Raji (cell line): ENCODE results near the gene WNT10A.

Experiments
- POLR2A ChIP-seq: IDR thresholded peaks from 2 replicates; pipeline ENCODE4 v1.6.1; 2011; ENCODE audit warnings: low read depth, low read length, control low read depth; ENCODE audit not compliant: insufficient read depth

WNT10A gene

DNA sequence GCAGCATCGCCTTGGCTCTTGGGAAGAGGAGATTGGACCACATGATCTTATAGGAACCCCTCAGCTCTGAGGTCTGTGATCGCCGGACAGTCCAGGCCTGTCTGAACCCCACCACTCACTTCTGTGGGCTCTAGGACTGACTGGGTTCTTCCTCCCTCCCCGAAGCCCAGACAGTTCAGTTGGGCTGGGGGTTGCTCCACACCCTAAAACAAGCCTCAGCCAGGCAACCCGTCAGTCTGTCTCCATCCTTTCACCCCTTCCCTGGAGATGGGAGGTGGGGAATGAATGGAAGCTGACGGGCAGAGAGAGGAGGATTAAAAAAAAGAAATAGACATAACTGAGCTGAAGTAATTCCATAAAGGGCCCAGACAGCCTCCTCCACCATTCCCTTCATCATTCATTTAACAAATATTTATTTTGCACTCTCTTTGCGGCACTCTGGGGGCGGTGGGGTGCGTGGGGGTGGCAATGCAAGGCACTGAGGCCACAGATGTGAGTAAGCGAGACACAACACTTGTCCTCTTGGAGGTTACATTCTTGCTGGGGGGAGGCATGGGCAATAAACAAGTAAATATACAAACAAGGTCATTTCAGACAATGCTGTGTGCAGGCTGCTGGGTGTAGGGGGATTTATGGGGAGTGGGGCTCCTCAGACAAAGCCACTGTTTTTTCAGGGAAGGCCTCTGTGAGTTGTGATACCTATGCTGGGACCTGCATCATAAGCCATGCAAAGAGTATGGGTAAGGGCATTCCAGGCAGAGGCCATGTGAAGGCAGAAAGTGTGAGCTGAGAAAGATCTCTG lies 12.9 kb downstream of the WNT10A start:
- no peak for TF ChIP-seq POLR2A

DNA sequence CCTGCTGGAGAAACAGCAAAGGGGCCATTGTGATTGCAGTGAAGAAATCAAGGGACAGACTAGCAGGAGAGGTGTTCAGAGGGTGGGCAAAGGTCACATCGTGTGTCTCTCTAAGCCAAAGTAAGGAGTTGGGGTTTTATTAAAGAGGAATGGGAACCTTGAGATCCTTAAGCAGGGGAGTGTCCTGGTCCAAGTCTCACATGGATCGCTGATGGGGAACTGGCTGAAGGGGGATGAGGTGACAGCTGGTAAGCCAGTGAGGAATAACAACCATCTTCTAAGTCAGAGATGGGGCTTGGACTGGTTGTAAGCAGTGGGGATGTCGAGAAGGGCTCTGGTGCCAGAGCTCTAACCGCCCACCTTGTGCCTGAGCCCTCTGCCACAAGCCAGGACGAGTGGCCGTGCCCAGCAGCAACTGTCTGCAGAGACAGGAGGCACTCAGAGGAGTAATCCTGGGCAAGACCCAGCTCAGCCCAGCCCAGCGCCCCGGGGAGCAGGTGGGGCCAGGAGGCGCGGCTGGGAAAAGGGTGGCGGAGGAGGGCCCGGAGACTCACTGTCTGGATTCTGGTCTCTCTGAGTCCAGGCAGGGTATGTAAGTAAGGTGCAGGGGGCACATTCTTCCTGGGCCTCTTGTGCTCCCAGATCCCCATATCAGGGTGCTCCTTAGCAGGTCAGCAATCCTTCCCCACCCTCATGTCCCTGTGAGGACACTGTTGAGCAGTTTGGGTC lies 13.7 kb downstream of the WNT10A start:
- TF ChIP-seq POLR2A = peak; percentile 26; the same call in 1 of the 2 replicates

DNA sequence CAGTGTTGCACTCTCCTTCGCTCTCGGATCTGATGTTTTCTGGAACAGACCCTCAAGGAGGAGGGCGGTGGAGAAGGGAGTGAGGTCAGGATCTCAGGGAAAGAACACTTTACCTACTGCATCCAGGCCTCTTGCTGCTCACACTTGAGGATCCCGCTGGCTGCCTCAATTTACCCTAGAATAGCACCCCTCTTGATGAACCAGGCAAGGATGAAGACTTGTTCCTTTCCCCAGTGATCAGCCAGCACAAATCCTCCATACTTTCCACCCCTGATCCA lies 14.2 kb downstream of the WNT10A start:
- TF ChIP-seq POLR2A = no peak

GRCh38 chr2:218895326-218895725 lies 14.7 kb downstream of the WNT10A start:
- TF ChIP-seq POLR2A = no peak

GRCh38 chr2:218895759-218896500 lies 15.3 kb downstream of the WNT10A start:
- no peak for TF ChIP-seq POLR2A

DNA sequence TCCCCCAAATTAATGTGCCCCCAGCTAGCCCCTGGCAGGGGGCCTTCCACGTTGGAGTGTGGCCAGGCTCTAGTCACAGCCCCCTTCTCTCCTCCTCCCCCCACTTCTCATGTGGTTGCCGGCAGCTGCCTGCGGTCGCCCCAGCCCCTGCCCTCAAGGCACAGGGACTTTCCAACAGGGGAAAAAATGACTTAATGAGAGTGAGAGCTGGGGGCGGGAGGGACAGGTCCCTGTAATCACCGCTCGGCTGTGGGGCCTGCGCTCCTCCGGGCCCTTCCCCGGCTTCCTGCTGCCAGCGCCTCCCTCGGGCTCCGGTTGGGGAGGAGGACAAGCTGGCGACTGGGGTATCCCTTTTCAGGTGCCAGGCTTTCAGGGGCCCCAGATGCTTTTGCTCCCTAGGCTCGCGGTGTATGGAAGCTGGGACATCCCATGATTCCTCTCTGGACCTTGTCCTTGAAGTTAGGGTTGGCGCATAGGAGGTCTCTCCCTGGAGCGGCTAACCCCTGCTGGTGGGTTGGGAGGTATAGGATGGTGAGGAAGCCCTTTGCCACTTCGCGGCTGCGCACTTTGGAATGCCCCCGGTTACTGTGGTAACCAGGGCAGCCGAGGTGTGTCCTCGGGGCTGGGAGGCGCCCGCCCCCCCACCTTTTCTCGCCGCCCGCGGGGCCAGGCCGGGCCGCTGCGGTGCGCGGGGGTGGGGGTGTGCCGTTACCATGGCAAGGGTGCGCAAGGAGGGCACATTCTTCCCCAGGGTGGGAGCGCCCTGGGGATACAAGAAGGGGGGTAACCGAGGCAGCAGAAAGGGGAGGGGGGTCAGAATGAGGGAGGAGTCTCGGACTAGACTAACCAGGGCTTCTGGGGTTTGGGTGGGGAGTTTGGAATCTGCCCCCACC lies 16.1 kb downstream of the WNT10A start:
- TF ChIP-seq POLR2A = peak; percentile 33

GRCh38 chr2:218897394-218898108 lies 16.9 kb downstream of the WNT10A start:
- TF ChIP-seq POLR2A = no peak

GRCh38 chr2:218898109-218898878 lies 17.6 kb downstream of the WNT10A start:
- no peak for TF ChIP-seq POLR2A

GRCh38 chr2:218899147-218899546 lies 18.5 kb downstream of the WNT10A start:
- TF ChIP-seq POLR2A = no peak

DNA sequence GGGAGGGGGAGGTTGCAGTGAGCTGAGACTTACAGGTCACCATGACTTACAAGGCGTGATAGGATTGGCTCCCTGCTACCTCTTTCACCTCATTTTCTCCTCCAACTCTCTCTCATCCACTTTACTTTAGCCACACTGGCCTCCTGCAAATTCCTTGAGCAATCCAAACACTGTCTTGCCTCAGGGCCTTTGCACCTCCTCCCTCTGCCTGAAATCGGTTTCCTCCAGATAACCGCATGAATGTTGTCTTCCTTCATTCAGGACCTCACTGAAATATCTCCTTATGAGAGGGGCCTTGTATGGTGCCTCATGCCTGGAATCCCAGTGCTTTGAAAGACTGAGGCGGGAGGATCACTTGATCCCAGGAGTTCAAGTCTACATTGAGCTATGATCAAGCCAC lies 21.8 kb downstream of the WNT10A start:
- TF ChIP-seq POLR2A = no peak

- TF ChIP-seq POLR2A = no peak
Measured at GRCh38 chr2:218904176-218904575, 23.5 kb downstream of the WNT10A start.

GRCh38 chr2:218908721-218909619 lies 28.3 kb downstream of the WNT10A start:
- TF ChIP-seq POLR2A = peak; percentile 90

DNA sequence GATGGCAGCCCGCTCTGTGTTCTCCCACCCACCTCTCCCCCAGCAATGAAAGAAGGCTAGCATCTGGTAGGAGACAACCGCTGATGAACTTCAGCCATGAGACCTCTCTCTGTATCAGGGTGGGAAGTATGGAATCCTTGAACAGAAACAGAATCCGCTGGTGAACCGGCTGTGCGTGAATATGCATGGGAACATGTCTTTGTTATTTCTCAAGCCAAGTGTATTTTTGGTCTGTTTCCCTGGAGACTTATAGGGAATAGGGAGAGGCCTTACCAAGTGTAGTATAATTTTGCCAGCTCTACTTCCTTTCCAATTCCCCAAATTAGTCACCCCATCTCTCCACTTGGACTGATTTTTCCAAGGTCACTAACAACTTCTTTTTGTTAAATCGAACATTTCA lies 30.1 kb downstream of the WNT10A start:
- TF ChIP-seq POLR2A = no peak
